Neural cell (in vitro differentiated cells): ENCODE results near the gene HPGD. TPM values are rescaled to one million over a fixed set of nuclear protein-coding genes. Genes with fewer than 3 reads are reported as not detected.

Source experiments
- H2AFZ ChIP-seq: fragments of 200-600, 300-800 bp; sonication (generic), shearing (Covaris generic); 2 replicates; pipeline ENCODE4 v1.6.0; 2014; ENCODE audit warnings: low read depth, mild to moderate bottlenecking, antibody characterized with exemption, low read length, moderate library complexity
- H3F3A ChIP-seq: fragments of 200-600 bp; shearing (Covaris generic); 2 replicates; pipeline ENCODE4 v1.6.1; 2016; ENCODE audit warnings: mild to moderate bottlenecking, moderate library complexity, mixed read lengths, antibody characterized with exemption, low read length; ENCODE audit not compliant: insufficient read depth, poor library complexity, severe bottlenecking
- H3K27ac ChIP-seq: fragments of 200-600, 300-800 bp; sonication (generic), shearing (Covaris generic); 2 replicates; pipeline ENCODE4 v1.5.1; 2014; ENCODE audit warnings: mild to moderate bottlenecking, low read length, moderate library complexity
- H3K27me3 ChIP-seq: fragments of 300-800, 200-600 bp; sonication (generic), shearing (Covaris generic); 2 replicates; pipeline ENCODE4 v1.6.0; 2014; ENCODE audit warnings: mild to moderate bottlenecking, low read depth, low read length, moderate library complexity; ENCODE audit not compliant: insufficient read depth
- H3K36me3 ChIP-seq: fragments of 300-800, 200-600 bp; sonication (generic), shearing (Covaris generic); 2 replicates; pipeline ENCODE4 v1.5.1; 2014; ENCODE audit warnings: mild to moderate bottlenecking, antibody characterized with exemption, low read length, moderate library complexity; ENCODE audit not compliant: insufficient read depth
- H3K4me2 ChIP-seq: fragments of 300-800, 200-600 bp; sonication (generic), shearing (Covaris generic); 2 replicates; pipeline ENCODE4 v1.6.0; 2014; ENCODE audit warnings: mild to moderate bottlenecking, low read length
- H3K4me3 ChIP-seq: fragments of 300-800, 200-600 bp; sonication (generic), shearing (Covaris generic); 2 replicates; pipeline ENCODE4 v1.5.1; 2014; ENCODE audit warnings: mild to moderate bottlenecking, low read length, moderate library complexity
- H3K79me2 ChIP-seq: fragments of 200-600 bp; shearing (Covaris generic); replicated peaks from 2 replicates; pipeline ENCODE4 v1.6.0; 2014; ENCODE audit warnings: mild to moderate bottlenecking, low read length, moderate library complexity; ENCODE audit not compliant: insufficient read depth
- H3K9ac ChIP-seq: fragments of 300-800, 200-600 bp; sonication (generic), shearing (Covaris generic); 2 replicates; pipeline ENCODE4 v1.6.1; 2016; ENCODE audit warnings: mild to moderate bottlenecking, low read length, mixed read lengths
- H3K9me2 ChIP-seq: fragments of 200-600 bp; shearing (Covaris generic); 2 replicates; pipeline ENCODE4 v1.6.1; 2016; ENCODE audit warnings: mild to moderate bottlenecking, low read length, mixed read lengths; ENCODE audit not compliant: insufficient read depth
- H3K9me3 ChIP-seq: fragments of 200-600, 300-800 bp; sonication (generic), shearing (Covaris generic); 2 replicates; pipeline ENCODE4 v1.6.1; 2016; ENCODE audit warnings: mild to moderate bottlenecking, mixed run types, low read length, moderate library complexity, mixed read lengths
- H4K20me1 ChIP-seq: fragments of 200-600 bp; shearing (Covaris generic); 2 replicates; pipeline ENCODE4 v1.6.1; 2016; ENCODE audit warnings: mild to moderate bottlenecking, mixed run types; ENCODE audit not compliant: insufficient read depth
- EP300 ChIP-seq: fragments of 450-650 bp; conservative IDR thresholded peaks from 2 replicates; pipeline ENCODE4 v1.6.1; 2014; ENCODE audit warnings: antibody characterized with exemption, mild to moderate bottlenecking, moderate library complexity; ENCODE audit not compliant: poor library complexity, severe bottlenecking
- EZH2 ChIP-seq: fragments of 200-600, 300-800 bp; shearing (Covaris generic), sonication (generic); IDR thresholded peaks from 2 replicates; pipeline ENCODE4 v1.6.1; 2014; ENCODE audit warnings: antibody characterized with exemption, low read length, borderline replicate concordance, mild to moderate bottlenecking; ENCODE audit not compliant: insufficient read depth, poor library complexity, severe bottlenecking
- MXI1 ChIP-seq: fragments of 450-650 bp; conservative IDR thresholded peaks from 2 replicates; pipeline ENCODE4 v1.6.1; 2014; ENCODE audit warnings: antibody characterized with exemption, mild to moderate bottlenecking; ENCODE audit not compliant: poor library complexity, severe bottlenecking
- POLR2AphosphoS5 ChIP-seq: IDR thresholded peaks from 2 replicates; pipeline ENCODE4 v1.6.1; 2012
- RAD21 ChIP-seq: fragments of 450-650 bp; conservative IDR thresholded peaks from 2 replicates; pipeline ENCODE4 v1.6.1; 2014; ENCODE audit warnings: antibody characterized with exemption, mild to moderate bottlenecking, moderate library complexity
- SMC3 ChIP-seq: fragments of 450-650 bp; conservative IDR thresholded peaks from 2 replicates; pipeline ENCODE4 v1.6.1; 2014; ENCODE audit warnings: antibody characterized with exemption, mild to moderate bottlenecking, moderate library complexity; ENCODE audit not compliant: poor library complexity
- TAF1 ChIP-seq: IDR thresholded peaks from 2 replicates; pipeline ENCODE4 v1.6.1; 2012; ENCODE audit warnings: low read depth
- polyA plus RNA-seq: library from polyadenylated mRNA; depleted of rRNA; stranded (reverse); fragments of >200 nt; gene quantifications from 2 replicates; pipeline ENCODE4 v1.2.3, GENCODE V29; 2014
- TF ChIP-seq, protein P1 (sequence below): fragments of 450-650 bp; IDR thresholded peaks from 2 replicates; pipeline ENCODE4 v1.5.1; 2014; ENCODE audit warnings: antibody characterized with exemption, mild to moderate bottlenecking, moderate library complexity; ENCODE audit not compliant: poor library complexity, severe bottlenecking
- TF ChIP-seq, protein P2 (sequence below): IDR thresholded peaks from 2 replicates; pipeline ENCODE4 v1.6.1; 2012; ENCODE audit warnings: borderline replicate concordance

The HPGD gene
- polyA plus RNA-seq, 1 donor from 2014 or later, result 23.7 TPM

DNA sequence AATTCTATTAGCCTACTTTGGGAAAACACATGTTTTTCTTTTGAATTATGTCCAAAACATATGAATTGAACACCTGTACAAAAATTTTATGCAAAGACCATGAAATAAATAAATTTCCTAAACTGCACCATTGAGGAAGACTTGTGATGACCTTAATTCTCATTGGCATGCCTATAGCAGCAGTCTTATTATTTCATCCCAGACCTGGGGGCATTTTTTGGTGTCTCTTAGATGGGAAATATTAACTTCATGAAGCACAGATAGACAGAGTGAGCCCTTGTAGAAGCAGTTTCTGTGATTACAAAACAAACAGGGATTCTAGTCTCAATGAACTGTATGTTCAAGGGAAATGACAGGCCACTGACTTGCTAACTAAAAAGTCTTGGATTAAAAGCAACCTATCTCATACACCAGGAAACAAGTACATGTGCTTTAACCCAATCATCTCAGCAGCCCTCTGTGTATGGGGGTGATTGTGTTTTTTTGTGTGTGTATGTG, 32.0 kb upstream of the HPGD start:
- H3K4me2 ChIP-seq, result no peak overlapping the region
- no peaks in the 10 kb centered on the region for H3K79me2 ChIP-seq
- no peak overlapping the region for H3K27ac ChIP-seq
- H3K9me3 ChIP-seq, result no peaks in the 10 kb centered on the region
- no peak overlapping the region for H3K9ac ChIP-seq
- H2AFZ ChIP-seq, result no peak overlapping the region
- H4K20me1 ChIP-seq, result no peaks in the 10 kb centered on the region
- no peaks in the 10 kb centered on the region for H3K36me3 ChIP-seq
- H3K4me3 ChIP-seq, result no peak overlapping the region
- H3K27me3 ChIP-seq, result no peaks in the 10 kb centered on the region
- H3F3A ChIP-seq, result no peaks in the 10 kb centered on the region
- no peaks in the 10 kb centered on the region for H3K9me2 ChIP-seq
- TF ChIP-seq, protein P1, sequence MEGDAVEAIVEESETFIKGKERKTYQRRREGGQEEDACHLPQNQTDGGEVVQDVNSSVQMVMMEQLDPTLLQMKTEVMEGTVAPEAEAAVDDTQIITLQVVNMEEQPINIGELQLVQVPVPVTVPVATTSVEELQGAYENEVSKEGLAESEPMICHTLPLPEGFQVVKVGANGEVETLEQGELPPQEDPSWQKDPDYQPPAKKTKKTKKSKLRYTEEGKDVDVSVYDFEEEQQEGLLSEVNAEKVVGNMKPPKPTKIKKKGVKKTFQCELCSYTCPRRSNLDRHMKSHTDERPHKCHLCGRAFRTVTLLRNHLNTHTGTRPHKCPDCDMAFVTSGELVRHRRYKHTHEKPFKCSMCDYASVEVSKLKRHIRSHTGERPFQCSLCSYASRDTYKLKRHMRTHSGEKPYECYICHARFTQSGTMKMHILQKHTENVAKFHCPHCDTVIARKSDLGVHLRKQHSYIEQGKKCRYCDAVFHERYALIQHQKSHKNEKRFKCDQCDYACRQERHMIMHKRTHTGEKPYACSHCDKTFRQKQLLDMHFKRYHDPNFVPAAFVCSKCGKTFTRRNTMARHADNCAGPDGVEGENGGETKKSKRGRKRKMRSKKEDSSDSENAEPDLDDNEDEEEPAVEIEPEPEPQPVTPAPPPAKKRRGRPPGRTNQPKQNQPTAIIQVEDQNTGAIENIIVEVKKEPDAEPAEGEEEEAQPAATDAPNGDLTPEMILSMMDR, result no peak
- no peak for TF ChIP-seq SMC3
- no peak for TF ChIP-seq RAD21
- TF ChIP-seq, protein P2, sequence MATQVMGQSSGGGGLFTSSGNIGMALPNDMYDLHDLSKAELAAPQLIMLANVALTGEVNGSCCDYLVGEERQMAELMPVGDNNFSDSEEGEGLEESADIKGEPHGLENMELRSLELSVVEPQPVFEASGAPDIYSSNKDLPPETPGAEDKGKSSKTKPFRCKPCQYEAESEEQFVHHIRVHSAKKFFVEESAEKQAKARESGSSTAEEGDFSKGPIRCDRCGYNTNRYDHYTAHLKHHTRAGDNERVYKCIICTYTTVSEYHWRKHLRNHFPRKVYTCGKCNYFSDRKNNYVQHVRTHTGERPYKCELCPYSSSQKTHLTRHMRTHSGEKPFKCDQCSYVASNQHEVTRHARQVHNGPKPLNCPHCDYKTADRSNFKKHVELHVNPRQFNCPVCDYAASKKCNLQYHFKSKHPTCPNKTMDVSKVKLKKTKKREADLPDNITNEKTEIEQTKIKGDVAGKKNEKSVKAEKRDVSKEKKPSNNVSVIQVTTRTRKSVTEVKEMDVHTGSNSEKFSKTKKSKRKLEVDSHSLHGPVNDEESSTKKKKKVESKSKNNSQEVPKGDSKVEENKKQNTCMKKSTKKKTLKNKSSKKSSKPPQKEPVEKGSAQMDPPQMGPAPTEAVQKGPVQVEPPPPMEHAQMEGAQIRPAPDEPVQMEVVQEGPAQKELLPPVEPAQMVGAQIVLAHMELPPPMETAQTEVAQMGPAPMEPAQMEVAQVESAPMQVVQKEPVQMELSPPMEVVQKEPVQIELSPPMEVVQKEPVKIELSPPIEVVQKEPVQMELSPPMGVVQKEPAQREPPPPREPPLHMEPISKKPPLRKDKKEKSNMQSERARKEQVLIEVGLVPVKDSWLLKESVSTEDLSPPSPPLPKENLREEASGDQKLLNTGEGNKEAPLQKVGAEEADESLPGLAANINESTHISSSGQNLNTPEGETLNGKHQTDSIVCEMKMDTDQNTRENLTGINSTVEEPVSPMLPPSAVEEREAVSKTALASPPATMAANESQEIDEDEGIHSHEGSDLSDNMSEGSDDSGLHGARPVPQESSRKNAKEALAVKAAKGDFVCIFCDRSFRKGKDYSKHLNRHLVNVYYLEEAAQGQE, result no peak
- TF ChIP-seq EZH2, result no peak
- TF ChIP-seq TAF1, result no peak
- TF ChIP-seq POLR2AphosphoS5, result no peak
- TF ChIP-seq EP300, result no peak
- no peak for TF ChIP-seq MXI1

DNA sequence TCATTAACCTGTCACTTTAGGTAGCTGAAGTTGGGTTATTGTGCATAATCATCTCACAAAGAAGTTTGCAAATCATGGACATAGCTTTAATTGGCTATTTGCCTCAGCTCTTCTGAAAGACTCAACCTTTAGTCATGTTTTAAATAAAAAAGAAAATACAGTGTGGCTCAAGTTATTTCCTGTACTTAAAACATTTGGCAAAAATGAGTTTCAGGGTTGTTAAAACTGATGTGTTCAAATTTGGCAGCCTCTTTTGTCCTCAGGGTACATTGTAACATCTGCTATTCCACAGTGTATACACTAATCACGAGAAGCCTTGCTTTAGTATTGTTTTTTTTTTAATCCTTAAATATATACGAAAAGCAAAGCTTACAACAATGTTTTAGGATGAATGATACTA, 31.5 kb upstream of the HPGD start:
- Histone ChIP-seq H3K9ac (no peak overlapping the region), H3K27ac (no peak overlapping the region), H3F3A (no peaks in the 10 kb centered on the region), H3K27me3 (no peaks in the 10 kb centered on the region), H3K4me3 (no peak overlapping the region), H3K36me3 (no peaks in the 10 kb centered on the region), H3K79me2 (no peaks in the 10 kb centered on the region), H3K4me2 (no peak overlapping the region), H2AFZ (no peak overlapping the region), H3K9me3 (no peaks in the 10 kb centered on the region), H4K20me1 (no peaks in the 10 kb centered on the region), H3K9me2 (no peaks in the 10 kb centered on the region)
- TF ChIP-seq EZH2 (no peak), SMC3 (no peak), EP300 (no peak), TAF1 (no peak), RAD21 (no peak), POLR2AphosphoS5 (no peak)
